H9 (cell line): ENCODE results near the gene ZNF469. TPM values are rescaled to one million over a fixed set of nuclear protein-coding genes. Genes with fewer than 3 reads are reported as not detected.

ENCODE experiments used
- DNase-seq: peaks from one replicate; pipeline ENCODE4 v3.0.0-alpha.2; 2017
- H2AFZ ChIP-seq: one replicate; pipeline ENCODE4 v1.6.1; 2013; ENCODE audit warnings: mild to moderate bottlenecking, low read length, control low read depth, moderate library complexity
- H2AK5ac ChIP-seq: 2 replicates; pipeline ENCODE4 v1.6.1; 2013; ENCODE audit warnings: low read length, control low read depth, mixed read lengths; ENCODE audit not compliant: insufficient read length
- H2BK120ac ChIP-seq: one replicate; pipeline ENCODE4 v1.6.1; 2013; ENCODE audit warnings: low read depth, mild to moderate bottlenecking, low read length, control low read depth, inconsistent platforms; ENCODE audit not compliant: poor library complexity, severe bottlenecking
- H2BK12ac ChIP-seq: 2 replicates; pipeline ENCODE4 v1.6.1; 2013; ENCODE audit warnings: low read length, control low read depth, mixed read lengths, low read depth; ENCODE audit not compliant: insufficient read length
- H2BK15ac ChIP-seq: 2 replicates; pipeline ENCODE4 v1.6.1; 2013; ENCODE audit warnings: low read depth, low read length, control low read depth
- H2BK20ac ChIP-seq: one replicate; pipeline ENCODE4 v1.6.1; 2013; ENCODE audit warnings: low read depth, mild to moderate bottlenecking, low read length, control low read depth, inconsistent platforms; ENCODE audit not compliant: poor library complexity, severe bottlenecking
- H2BK5ac ChIP-seq: 2 replicates; pipeline ENCODE4 v1.6.1; 2013; ENCODE audit warnings: low read length, control low read depth, mixed read lengths; ENCODE audit not compliant: insufficient read length
- H3K14ac ChIP-seq: 2 replicates; pipeline ENCODE4 v1.6.1; 2013; ENCODE audit warnings: low read length, control low read depth; ENCODE audit not compliant: insufficient read depth
- H3K18ac ChIP-seq: 2 replicates; pipeline ENCODE4 v1.6.1; 2013; ENCODE audit warnings: low read depth, mild to moderate bottlenecking, mixed read lengths, low read length, control low read depth; ENCODE audit not compliant: insufficient read length
- H3K23ac ChIP-seq: 2 replicates; pipeline ENCODE4 v1.6.1; 2013; ENCODE audit warnings: low read length, control low read depth, mixed read lengths, low read depth; ENCODE audit not compliant: insufficient read length
- H3K23me2 ChIP-seq: 2 replicates; pipeline ENCODE4 v1.6.1; 2013; ENCODE audit warnings: low read depth, mild to moderate bottlenecking, mixed read lengths, low read length, control low read depth; ENCODE audit not compliant: insufficient read length, poor library complexity, severe bottlenecking
- H3K27ac ChIP-seq: 2 replicates; pipeline ENCODE4 v1.5.1; 2013; ENCODE audit warnings: low read length, control low read depth, mixed read lengths, low read depth; ENCODE audit not compliant: insufficient read length
- H3K27me3 ChIP-seq: 2 replicates; pipeline ENCODE4 v1.6.1; 2013; ENCODE audit warnings: low read length, control low read depth, inconsistent platforms; ENCODE audit not compliant: insufficient read depth
- H3K4ac ChIP-seq: 2 replicates; pipeline ENCODE4 v1.6.1; 2013; ENCODE audit warnings: low read depth, mild to moderate bottlenecking, control low read depth, inconsistent platforms, low read length, moderate library complexity
- H3K4me1 ChIP-seq: 2 replicates; pipeline ENCODE4 v1.6.1; 2013; ENCODE audit warnings: low read length, control low read depth, inconsistent platforms; ENCODE audit not compliant: insufficient read depth
- H3K4me2 ChIP-seq: 2 replicates; pipeline ENCODE4 v1.6.1; 2013; ENCODE audit warnings: low read length, control low read depth, mixed read lengths; ENCODE audit not compliant: insufficient read length, insufficient read depth
- H3K56ac ChIP-seq: 2 replicates; pipeline ENCODE4 v1.6.1; 2013; ENCODE audit warnings: low read depth, mild to moderate bottlenecking, mixed read lengths, low read length, control low read depth; ENCODE audit not compliant: insufficient read length
- H3K79me1 ChIP-seq: 2 replicates; pipeline ENCODE4 v1.6.1; 2013; ENCODE audit warnings: low read depth, mild to moderate bottlenecking, moderate library complexity, low read length, control low read depth, inconsistent platforms; ENCODE audit not compliant: insufficient read depth, poor library complexity, severe bottlenecking
- H3K79me2 ChIP-seq: 2 replicates; pipeline ENCODE4 v1.6.1; 2013; ENCODE audit warnings: low read length, control low read depth, inconsistent platforms; ENCODE audit not compliant: insufficient read depth
- H3K9ac ChIP-seq: 2 replicates; pipeline ENCODE4 v1.6.1; 2013; ENCODE audit warnings: low read length, control low read depth, mixed read lengths; ENCODE audit not compliant: insufficient read length; ENCODE audit errors: extremely low read depth
- H3K9me3 ChIP-seq: one replicate; pipeline ENCODE4 v1.6.1; 2013; ENCODE audit warnings: low read depth, low read length, inconsistent platforms; ENCODE audit not compliant: control insufficient read depth
- H3T11ph ChIP-seq: one replicate; pipeline ENCODE4 v1.6.1; 2013; ENCODE audit warnings: mild to moderate bottlenecking, low read length, control low read depth, inconsistent platforms
- H4K20me1 ChIP-seq: one replicate; pipeline ENCODE4 v1.6.1; 2013; ENCODE audit not compliant: control insufficient read depth, insufficient read length, insufficient read depth
- H4K5ac ChIP-seq: 2 replicates; pipeline ENCODE4 v1.6.1; 2013; ENCODE audit warnings: low read depth, mild to moderate bottlenecking, mixed read lengths, low read length, control low read depth; ENCODE audit not compliant: insufficient read length
- H4K8ac ChIP-seq: replicated peaks from 2 replicates; pipeline ENCODE4 v1.6.1; 2013; ENCODE audit warnings: low read length, control low read depth, mixed read lengths, low read depth; ENCODE audit not compliant: insufficient read length
- H4K91ac ChIP-seq: 2 replicates; pipeline ENCODE4 v1.6.1; 2013; ENCODE audit warnings: low read depth, mild to moderate bottlenecking, moderate library complexity, mixed read lengths, low read length, control low read depth; ENCODE audit not compliant: insufficient read length
- H3K27ac Mint-ChIP-seq, 3 experiments: 2 replicates in 2 of 3; 3 replicates in 1 of 3; pipeline ENCODE4 v1.8.0; 2020 to 2021; ENCODE audit warnings: mixed read lengths in 3 of 3, mild to moderate bottlenecking in 1 of 3, moderate library complexity in 1 of 3
- H3K27me3 Mint-ChIP-seq: 2 replicates; pipeline ENCODE4 v1.8.0; 2021; ENCODE audit warnings: low read depth, mild to moderate bottlenecking, moderate library complexity, mixed read lengths
- H3K36me3 Mint-ChIP-seq, 3 experiments: 2 replicates in 2 of 3; 3 replicates in 1 of 3; pipeline ENCODE4 v1.8.0; 2020 to 2021; ENCODE audit warnings: low read depth in 3 of 3, mixed read lengths in 3 of 3; ENCODE audit not compliant: insufficient read depth in 1 of 3
- H3K4me1 Mint-ChIP-seq, 2 experiments: 2 replicates each; pipeline ENCODE4 v1.8.0; 2020; ENCODE audit warnings: mixed read lengths in 2 of 2
- H3K4me3 Mint-ChIP-seq, 2 experiments: 2 replicates in 1 of 2; 3 replicates in 1 of 2; pipeline ENCODE4 v1.8.0; 2020 to 2021; ENCODE audit warnings: mild to moderate bottlenecking in 2 of 2, mixed read lengths in 2 of 2, moderate library complexity in 1 of 2
- H3K9me3 Mint-ChIP-seq, 2 experiments: 2 replicates in 1 of 2; 3 replicates in 1 of 2; pipeline ENCODE4 v1.8.0; 2020; ENCODE audit warnings: mild to moderate bottlenecking in 2 of 2, mixed read lengths in 2 of 2, moderate library complexity in 1 of 2
- WGBS: extraction: QIAGEN DNeasy Blood & Tissue Kit; methylation state at CpG from one replicate; pipeline ENCODE4 v1.1.7; 2013; ENCODE audit warnings: missing lambda C conversion rate, low lambda C conversion rate, mixed read lengths; ENCODE audit not compliant: insufficient read length; ENCODE audit errors: extremely low coverage; 5-methylcytosine and 5-hydroxymethylcytosine counted together
- total RNA-seq: library from RNA; stranded (reverse); gene quantifications from 2 replicates; pipeline ENCODE4 v1.2.1, GENCODE V29; 2021
- TF ChIP-seq, protein P1 (sequence below): fragments of 200-600 bp; sonication (generic); conservative IDR thresholded peaks from 3 replicates; pipeline ENCODE4 v1.8.0; 2021; ENCODE audit warnings: antibody characterized with exemption, mild to moderate bottlenecking

Gene ZNF469
- total RNA-seq, 1 experiment from 2014 or later, result 4.4 TPM

DNA sequence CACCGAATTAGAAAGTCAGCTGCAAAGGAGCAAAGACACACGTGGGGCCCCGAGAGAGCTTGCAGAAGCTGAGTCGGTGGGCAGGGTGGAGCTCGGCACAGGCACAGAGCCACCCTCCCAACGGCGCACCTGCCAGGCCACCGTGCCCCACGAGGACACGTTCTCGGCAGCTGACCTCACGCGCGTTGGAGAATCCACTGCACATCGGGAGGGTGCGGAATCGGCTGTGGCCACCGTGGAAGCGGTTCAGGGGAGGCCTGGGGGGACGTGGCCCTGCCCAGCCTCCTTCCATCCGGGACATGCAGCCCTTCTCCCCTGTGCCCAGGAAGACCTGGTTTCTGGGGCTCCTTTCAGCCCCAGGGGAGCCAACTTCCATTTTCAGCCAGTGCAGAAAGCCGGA is 49.4 kb downstream of the ZNF469 start:
- H3K36me3 Mint-ChIP-seq, result no peaks in the 10 kb centered on the region

More for the DNA sequence above, 49.4 kb downstream of the ZNF469 start:
- Histone ChIP-seq H2BK5ac (no peak overlapping the region), H3K27me3 (no peaks in the 10 kb centered on the region), H4K8ac (no peak overlapping the region), H2BK15ac (no peak overlapping the region), H4K5ac (no peak overlapping the region), H2BK20ac (no peak overlapping the region), H3K56ac (no peak overlapping the region), H3K9me3 (no peaks in the 10 kb centered on the region), H3K23ac (no peak overlapping the region), H3T11ph (no peak overlapping the region), H2AK5ac (no peak overlapping the region), H3K79me2 (no peaks in the 10 kb centered on the region), H4K91ac (no peak overlapping the region), H2BK12ac (no peak overlapping the region), H3K18ac (no peak overlapping the region), H3K4me1 (no peaks in the 10 kb centered on the region), H4K20me1 (no peaks in the 10 kb centered on the region), H2AFZ (no peak overlapping the region), H3K9ac (no peak overlapping the region), H3K4ac (no peak overlapping the region), H3K4me2 (no peak overlapping the region), H3K14ac (no peak overlapping the region), H3K23me2 (peaks cover 2% of the 10 kb centered on the region), H3K79me1 (no peaks in the 10 kb centered on the region), H3K27ac (no peak overlapping the region), H2BK120ac (no peak overlapping the region)
- DNase-seq, result no peak
- H3K4me3 Mint-ChIP-seq, result no peak overlapping the region
- H3K27me3 Mint-ChIP-seq, result peaks cover 2% of the 10 kb centered on the region
- no peak overlapping the region for H3K27ac Mint-ChIP-seq
- TF ChIP-seq, protein P1, sequence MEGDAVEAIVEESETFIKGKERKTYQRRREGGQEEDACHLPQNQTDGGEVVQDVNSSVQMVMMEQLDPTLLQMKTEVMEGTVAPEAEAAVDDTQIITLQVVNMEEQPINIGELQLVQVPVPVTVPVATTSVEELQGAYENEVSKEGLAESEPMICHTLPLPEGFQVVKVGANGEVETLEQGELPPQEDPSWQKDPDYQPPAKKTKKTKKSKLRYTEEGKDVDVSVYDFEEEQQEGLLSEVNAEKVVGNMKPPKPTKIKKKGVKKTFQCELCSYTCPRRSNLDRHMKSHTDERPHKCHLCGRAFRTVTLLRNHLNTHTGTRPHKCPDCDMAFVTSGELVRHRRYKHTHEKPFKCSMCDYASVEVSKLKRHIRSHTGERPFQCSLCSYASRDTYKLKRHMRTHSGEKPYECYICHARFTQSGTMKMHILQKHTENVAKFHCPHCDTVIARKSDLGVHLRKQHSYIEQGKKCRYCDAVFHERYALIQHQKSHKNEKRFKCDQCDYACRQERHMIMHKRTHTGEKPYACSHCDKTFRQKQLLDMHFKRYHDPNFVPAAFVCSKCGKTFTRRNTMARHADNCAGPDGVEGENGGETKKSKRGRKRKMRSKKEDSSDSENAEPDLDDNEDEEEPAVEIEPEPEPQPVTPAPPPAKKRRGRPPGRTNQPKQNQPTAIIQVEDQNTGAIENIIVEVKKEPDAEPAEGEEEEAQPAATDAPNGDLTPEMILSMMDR, result no peak
- H3K4me1 Mint-ChIP-seq, result no peaks in the 10 kb centered on the region
- no peaks in the 10 kb centered on the region for H3K9me3 Mint-ChIP-seq
- WGBS, result no CpG with 5 or more reads among the region's 22 CpGs

Other genes with a start within 250 kb of the ZNF469 start
- gene ZFPM1, start 70.3 kb downstream of the ZNF469 start, total RNA-seq, result 3.6 and 4.7 TPM in 2 replicates
- 69.7 and 78.2 TPM in 2 replicates for gene ZC3H18, start 187.4 kb downstream of the ZNF469 start, total RNA-seq